CD4-positive, alpha-beta T cell (primary cell): ENCODE measurements around the gene DGLUCY. TPM values are rescaled to one million over a fixed set of nuclear protein-coding genes. Genes with fewer than 3 reads are reported as not detected.

Experiments used
- ATAC-seq: fragments of 200-7000 bp; cut with Tn5 transposase; one replicate; pipeline ENCODE4 v1.10.0; 2022; ENCODE audit warnings: mild to moderate bottlenecking; ENCODE audit not compliant: poor library complexity
- CTCF ChIA-PET: fragments of 350-600 bp; sonication (Branson Sonifier 250); formaldehyde crosslinking; loops from one replicate; lab custom pipeline; 2021; ENCODE audit warnings: antibody characterized with exemption, inconsistent platforms; lab: Charles Lee
- POLR2A ChIA-PET: fragments of 350-600 bp; sonication (Branson Sonifier 250); formaldehyde crosslinking; loops from one replicate; lab custom pipeline; 2021; ENCODE audit warnings: antibody characterized with exemption, inconsistent platforms; lab: Charles Lee
- DNase-seq, 14 experiments: peaks; one replicate each; pipeline ENCODE4 v3.0.0-alpha.2; 2013 to 2020; ENCODE audit warnings: mixed read lengths in 2 of 14
- H3K27ac ChIP-seq, 2 donors: one replicate each; pipeline versions ENCODE4 v1.5.1 to v1.7.0; 2013; ENCODE audit warnings: low read length in 2 of 2, low read depth in 1 of 2, mild to moderate bottlenecking in 1 of 2
- H3K27me3 ChIP-seq, 2 experiments: 1 replicate in 1 of 2; 2 replicates in 1 of 2; pipeline versions ENCODE4 v1.6.1 to v1.7.0; 2013; ENCODE audit warnings: low read length in 2 of 2, control low read depth in 1 of 2, mild to moderate bottlenecking in 1 of 2, moderate library complexity in 1 of 2; ENCODE audit not compliant: insufficient read depth in 2 of 2, control insufficient read depth in 1 of 2
- H3K36me3 ChIP-seq: one replicate; pipeline ENCODE4 v1.6.1; 2013; ENCODE audit warnings: low read length, control low read depth; ENCODE audit not compliant: insufficient read depth
- H3K4me1 ChIP-seq: one replicate; pipeline ENCODE4 v1.6.1; 2013; ENCODE audit warnings: low read length, control low read depth; ENCODE audit not compliant: insufficient read depth
- H3K4me3 ChIP-seq: one replicate; pipeline ENCODE4 v1.5.1; 2013; ENCODE audit warnings: mild to moderate bottlenecking, low read length, moderate library complexity
- H3K9me3 ChIP-seq, 2 experiments: 1 replicate in 1 of 2; 2 replicates in 1 of 2; pipeline versions ENCODE4 v1.6.1 to v1.7.0; 2013; ENCODE audit warnings: low read length in 2 of 2, mild to moderate bottlenecking in 2 of 2, control low read depth in 1 of 2, moderate library complexity in 1 of 2; ENCODE audit not compliant: control insufficient read depth in 1 of 2, insufficient read depth in 1 of 2
- H3K27ac Mint-ChIP-seq: one replicate; pipeline ENCODE4 v1.8.0; 2020; ENCODE audit warnings: mixed read lengths
- H3K27me3 Mint-ChIP-seq: one replicate; pipeline ENCODE4 v1.8.0; 2021; ENCODE audit warnings: mixed read lengths
- H3K36me3 Mint-ChIP-seq: one replicate; pipeline ENCODE4 v1.8.0; 2021; ENCODE audit warnings: low read depth, mixed read lengths
- H3K4me1 Mint-ChIP-seq: one replicate; pipeline ENCODE4 v1.8.0; 2021; ENCODE audit warnings: low read depth, mixed read lengths
- H3K4me3 Mint-ChIP-seq: one replicate; pipeline ENCODE4 v1.8.0; 2020; ENCODE audit warnings: mild to moderate bottlenecking, mixed read lengths
- H3K9me3 Mint-ChIP-seq: one replicate; pipeline ENCODE4 v1.8.0; 2020; ENCODE audit warnings: mixed read lengths
- intact Hi-C, 2 experiments: fragments of 100-400 bp; cut with DNase I in 1 of 2; cut with micrococcal nuclease in 1 of 2; formaldehyde crosslinking; loops; one replicate each; pipeline versions ENCODE4 v1.15.1 to v1.9.0; 2023 to 2025; cut with DNase I, micrococcal nuclease
- total RNA-seq, 174 experiments: library from RNA in 2 of 174; stranded (reverse) in 2 of 174; gene quantifications; one replicate each; pipeline ENCODE4 v1.2.3 and lab custom pipeline; 2021 to 2026
- TF ChIP-seq, protein P1 (sequence below): fragments of 200-600 bp; IDR thresholded peaks from one replicate; pipeline ENCODE4 v1.8.0; 2022; ENCODE audit warnings: antibody characterized with exemption, mild to moderate bottlenecking

The DGLUCY gene
- total RNA-seq, 2 experiments from 2014 or later, result 33.0 to 34.9 TPM

DNA sequence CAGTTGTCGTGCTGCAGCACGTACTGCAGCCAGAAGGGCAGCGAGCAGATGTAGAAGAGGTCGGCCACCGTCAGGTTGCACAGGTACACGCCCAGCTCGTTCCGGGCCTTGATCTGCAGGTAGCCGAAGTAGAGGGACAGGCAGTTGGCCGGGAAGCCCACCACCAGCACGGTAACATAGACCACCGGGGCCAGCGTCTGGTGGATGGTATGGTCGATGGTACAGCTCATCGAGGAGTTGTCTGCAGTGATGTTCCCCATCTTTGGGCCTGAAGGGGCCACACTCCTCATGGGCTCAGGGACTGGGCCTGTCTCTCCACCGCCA lies 120.9 kb downstream of the DGLUCY start:
- intact Hi-C loops, result no loop called here
- H3K27me3 ChIP-seq, result no peaks in the 10 kb centered on the region
- Mint-ChIP-seq H3K9me3 (peaks cover 3% of the 10 kb centered on the region), H3K4me3 (no peak overlapping the region), H3K27ac (no peak overlapping the region), H3K27me3 (no peaks in the 10 kb centered on the region), H3K4me1 (peaks cover 70% of the 10 kb centered on the region), H3K36me3 (peaks cover 18% of the 10 kb centered on the region)
- DNase-seq, result no peak
- CTCF ChIA-PET, result no interaction called here
- peaks cover 84% of the 10 kb centered on the region for H3K4me1 ChIP-seq
- H3K27ac ChIP-seq, result no peak overlapping the region
- POLR2A ChIA-PET, result interaction anchor here (2.1 kb wide), 1 partner anchor 10 kb away, joined by 19 read pairs; the partner anchor contains the start of gene GPR68
- TF ChIP-seq, protein P1, sequence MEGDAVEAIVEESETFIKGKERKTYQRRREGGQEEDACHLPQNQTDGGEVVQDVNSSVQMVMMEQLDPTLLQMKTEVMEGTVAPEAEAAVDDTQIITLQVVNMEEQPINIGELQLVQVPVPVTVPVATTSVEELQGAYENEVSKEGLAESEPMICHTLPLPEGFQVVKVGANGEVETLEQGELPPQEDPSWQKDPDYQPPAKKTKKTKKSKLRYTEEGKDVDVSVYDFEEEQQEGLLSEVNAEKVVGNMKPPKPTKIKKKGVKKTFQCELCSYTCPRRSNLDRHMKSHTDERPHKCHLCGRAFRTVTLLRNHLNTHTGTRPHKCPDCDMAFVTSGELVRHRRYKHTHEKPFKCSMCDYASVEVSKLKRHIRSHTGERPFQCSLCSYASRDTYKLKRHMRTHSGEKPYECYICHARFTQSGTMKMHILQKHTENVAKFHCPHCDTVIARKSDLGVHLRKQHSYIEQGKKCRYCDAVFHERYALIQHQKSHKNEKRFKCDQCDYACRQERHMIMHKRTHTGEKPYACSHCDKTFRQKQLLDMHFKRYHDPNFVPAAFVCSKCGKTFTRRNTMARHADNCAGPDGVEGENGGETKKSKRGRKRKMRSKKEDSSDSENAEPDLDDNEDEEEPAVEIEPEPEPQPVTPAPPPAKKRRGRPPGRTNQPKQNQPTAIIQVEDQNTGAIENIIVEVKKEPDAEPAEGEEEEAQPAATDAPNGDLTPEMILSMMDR, result no peak
- no peak for ATAC-seq
- no peak overlapping the region for H3K4me3 ChIP-seq
- peaks cover 30% of the 10 kb centered on the region for H3K36me3 ChIP-seq
- H3K9me3 ChIP-seq, result no peaks in the 10 kb centered on the region

DNA sequence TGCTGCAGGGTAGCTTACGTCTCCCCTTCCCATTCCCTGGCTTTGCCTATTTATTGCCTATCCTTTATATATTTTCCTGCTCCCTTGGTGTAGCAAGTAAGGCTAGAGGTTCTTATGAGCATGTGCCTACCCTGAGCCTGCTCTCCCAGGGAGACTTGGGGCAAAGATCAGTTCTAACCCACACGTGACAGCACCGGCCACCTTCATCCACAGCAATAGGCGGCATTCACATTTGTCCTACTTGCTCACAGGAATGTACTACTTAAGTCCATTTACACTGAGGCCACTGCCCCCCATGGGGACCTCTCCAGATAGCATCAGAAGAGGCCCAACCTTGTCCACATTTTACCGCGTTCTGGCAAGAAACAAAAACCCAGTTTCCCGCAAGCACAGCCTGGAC lies 122.0 kb downstream of the DGLUCY start:
- no peaks in the 10 kb centered on the region for H3K27me3 Mint-ChIP-seq

DNA sequence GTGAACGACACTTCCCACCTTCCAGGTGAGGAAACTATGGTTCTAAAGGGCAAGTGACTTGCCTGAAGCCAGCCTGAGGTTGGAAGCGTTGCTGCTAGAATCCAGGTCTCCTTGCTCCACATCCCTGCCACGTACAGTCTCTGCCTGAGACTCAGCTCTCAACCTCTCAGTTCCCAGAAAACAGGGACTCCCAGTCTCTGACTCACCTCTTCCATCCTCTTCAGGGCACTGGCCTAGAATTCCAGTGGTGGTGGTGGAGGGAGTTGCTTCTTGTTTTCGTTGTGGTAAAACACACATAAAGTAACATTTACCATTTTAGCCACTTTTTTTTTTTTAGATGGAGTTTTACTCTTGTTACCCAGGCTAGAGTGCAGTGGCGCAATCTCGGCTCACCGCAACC lies 123.3 kb downstream of the DGLUCY start:
- H3K27ac ChIP-seq, result no peak overlapping the region
- peaks cover 26% of the 10 kb centered on the region for H3K36me3 ChIP-seq
- Mint-ChIP-seq H3K4me1 (peaks cover 70% of the 10 kb centered on the region), H3K36me3 (peaks cover 18% of the 10 kb centered on the region), H3K4me3 (no peak overlapping the region), H3K27ac (no peak overlapping the region), H3K27me3 (no peaks in the 10 kb centered on the region), H3K9me3 (no peaks in the 10 kb centered on the region)
- POLR2A ChIA-PET, result no interaction called here
- TF ChIP-seq, protein P1, result no peak
- no peaks in the 10 kb centered on the region for H3K27me3 ChIP-seq
- H3K9me3 ChIP-seq, result no peaks in the 10 kb centered on the region
- H3K4me3 ChIP-seq, result no peak overlapping the region
- intact Hi-C loops, result no loop called here
- DNase-seq, result no peak
- no peak for ATAC-seq
- H3K4me1 ChIP-seq, result peaks cover 79% of the 10 kb centered on the region
- CTCF ChIA-PET, result no interaction called here

More for the DNA sequence above, 122.0 kb downstream of the DGLUCY start:
- H3K4me3 Mint-ChIP-seq, result peak overlapping the region; percentile 34
- no peak overlapping the region for H3K4me3 ChIP-seq
- H3K9me3 Mint-ChIP-seq, result peaks cover 3% of the 10 kb centered on the region
- peak overlapping the region; percentile 24 for H3K27ac Mint-ChIP-seq
- no peak for DNase-seq
- intact Hi-C loops, result no loop called here
- peaks cover 30% of the 10 kb centered on the region for H3K36me3 ChIP-seq
- no peak for ATAC-seq
- H3K9me3 ChIP-seq, result no peaks in the 10 kb centered on the region
- TF ChIP-seq, protein P1, result no peak
- H3K27ac ChIP-seq, result no peak overlapping the region
- POLR2A ChIA-PET, result interaction anchor here (0.6 to 2.1 kb wide), 3 partner anchors 8 to 29 kb away, joined by 3 to 19 read pairs (median 3); partner anchors contain the start of gene GPR68
- H3K4me1 Mint-ChIP-seq, result peaks cover 70% of the 10 kb centered on the region
- no peaks in the 10 kb centered on the region for H3K27me3 ChIP-seq
- peaks cover 79% of the 10 kb centered on the region for H3K4me1 ChIP-seq
- CTCF ChIA-PET, result no interaction called here
- peaks cover 14% of the 10 kb centered on the region for H3K36me3 Mint-ChIP-seq
